Parathyroid adenoma (tissue), 2 donors: Measurements from ENCODE around the gene BBS9.

Experiments
- H2AFZ ChIP-seq: fragments of 300-600 bp; sonication (generic); one replicate; pipeline ENCODE4 v1.7.0; 2017; ENCODE audit warnings: antibody characterized with exemption, mild to moderate bottlenecking
- H3K27ac ChIP-seq: fragments of 300-600 bp; sonication (generic); one replicate; pipeline ENCODE4 v1.7.0; 2017
- H3K27me3 ChIP-seq: fragments of 300-600 bp; sonication (generic); one replicate; pipeline ENCODE4 v1.7.0; 2017; ENCODE audit warnings: low read length; ENCODE audit not compliant: control insufficient read depth, insufficient read depth
- H3K36me3 ChIP-seq: fragments of 300-600 bp; sonication (generic); one replicate; pipeline ENCODE4 v1.7.0; 2017; ENCODE audit warnings: low read length; ENCODE audit not compliant: control insufficient read depth, insufficient read depth
- H3K4me1 ChIP-seq: fragments of 300-600 bp; sonication (generic); one replicate; pipeline ENCODE4 v1.7.0; 2017; ENCODE audit warnings: control low read depth
- H3K4me2 ChIP-seq: fragments of 300-600 bp; sonication (generic); one replicate; pipeline ENCODE4 v1.7.0; 2017; ENCODE audit warnings: low read length
- H3K4me3 ChIP-seq: fragments of 300-600 bp; sonication (generic); one replicate; pipeline ENCODE4 v1.7.0; 2017; ENCODE audit warnings: low read depth, low read length
- H3K79me2 ChIP-seq: fragments of 300-600 bp; sonication (generic); one replicate; pipeline ENCODE4 v1.7.0; 2017; ENCODE audit warnings: control low read depth
- H3K9ac ChIP-seq: fragments of 300-600 bp; sonication (generic); one replicate; pipeline ENCODE4 v1.7.0; 2017; ENCODE audit warnings: mild to moderate bottlenecking
- H3K9me3 ChIP-seq: fragments of 300-600 bp; sonication (generic); one replicate; pipeline ENCODE4 v1.7.0; 2017; ENCODE audit warnings: low read length; ENCODE audit not compliant: control insufficient read depth
- TF ChIP-seq, protein P1 (sequence below): fragments of 300-600 bp; sonication (generic); IDR thresholded peaks from one replicate; pipeline ENCODE4 v1.7.0; 2017; ENCODE audit warnings: antibody characterized with exemption, mild to moderate bottlenecking
- donor health status: primary hyperparathyroidism.

The BBS9 gene

DNA sequence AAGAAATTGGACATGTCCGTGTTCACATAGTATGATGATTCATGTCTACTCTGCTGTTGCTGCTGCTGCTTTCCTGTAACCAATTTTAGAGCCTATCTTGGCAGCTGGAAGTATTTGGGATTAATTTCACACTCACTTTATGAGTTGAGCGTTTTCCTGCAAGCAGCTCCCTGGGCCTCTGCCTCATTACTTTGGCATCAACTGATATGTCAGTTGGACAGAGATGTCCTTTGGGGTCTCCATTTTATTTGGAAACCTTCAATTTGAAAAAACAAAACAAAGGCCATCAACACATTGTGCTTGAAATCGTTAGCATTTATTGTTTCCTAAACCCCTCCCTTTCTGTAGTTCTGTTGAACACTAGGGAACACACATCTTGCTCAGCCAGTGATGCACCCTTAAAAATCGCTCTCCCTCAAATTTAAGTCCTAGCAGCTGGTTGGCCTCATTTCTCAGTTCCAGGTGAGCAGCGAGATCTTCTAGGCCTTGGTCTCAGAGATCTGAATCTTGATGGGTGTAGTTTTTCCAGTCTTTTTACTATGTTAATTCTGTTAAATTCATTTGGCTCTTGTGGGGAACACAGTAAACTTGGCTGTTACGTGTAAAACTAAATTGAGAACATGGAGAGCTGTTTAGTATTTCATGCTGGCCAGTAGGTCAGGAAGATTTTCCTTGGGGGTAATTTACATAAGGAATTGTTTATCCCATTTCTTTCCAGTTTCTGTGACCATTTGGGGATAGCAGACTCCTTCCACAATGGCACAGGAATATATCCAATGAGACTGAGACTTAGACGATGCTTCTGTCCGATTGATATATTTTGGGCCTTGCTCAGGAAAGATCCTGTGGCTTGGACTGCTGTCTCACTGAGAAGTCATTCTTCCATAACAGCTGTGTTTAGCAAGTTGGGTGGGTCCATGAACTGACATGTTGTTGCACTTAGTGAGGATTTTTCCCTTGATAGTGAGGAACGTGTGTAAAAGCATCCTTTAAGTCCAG lies 371.6 kb downstream of the BBS9 start:
- Histone ChIP-seq H3K4me2 (no peak overlapping the region), H3K27ac (no peak overlapping the region), H3K9me3 (no peaks in the 10 kb centered on the region)

DNA sequence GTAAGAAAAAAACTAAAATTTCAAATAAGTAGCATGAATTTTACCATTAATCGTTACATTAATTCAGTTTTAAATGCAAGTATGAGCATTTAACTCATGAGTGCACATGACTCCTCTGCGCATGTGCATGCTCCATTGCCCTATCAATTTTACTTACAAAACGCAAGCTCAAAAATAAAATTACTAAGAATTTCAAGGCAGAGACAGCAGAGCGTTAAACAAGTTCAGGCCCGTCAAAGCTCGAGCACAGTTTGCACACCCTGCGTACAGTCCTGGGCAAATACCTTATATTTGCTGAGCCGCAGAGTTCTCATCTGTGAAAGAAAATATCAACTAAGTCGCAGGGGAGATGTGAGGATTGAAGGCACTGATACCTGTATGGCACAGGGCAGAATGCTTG lies 373.6 kb downstream of the BBS9 start:
- H3K36me3 ChIP-seq, result no peaks in the 10 kb centered on the region
- H3K79me2 ChIP-seq, result no peaks in the 10 kb centered on the region
- no peak overlapping the region for H3K9ac ChIP-seq
- H3K4me2 ChIP-seq, result no peak overlapping the region
- H3K27ac ChIP-seq, result no peak overlapping the region
- H2AFZ ChIP-seq, result no peak overlapping the region
- no peaks in the 10 kb centered on the region for H3K9me3 ChIP-seq
- no peaks in the 10 kb centered on the region for H3K27me3 ChIP-seq
- no peak overlapping the region for H3K4me3 ChIP-seq
- TF ChIP-seq, protein P1, sequence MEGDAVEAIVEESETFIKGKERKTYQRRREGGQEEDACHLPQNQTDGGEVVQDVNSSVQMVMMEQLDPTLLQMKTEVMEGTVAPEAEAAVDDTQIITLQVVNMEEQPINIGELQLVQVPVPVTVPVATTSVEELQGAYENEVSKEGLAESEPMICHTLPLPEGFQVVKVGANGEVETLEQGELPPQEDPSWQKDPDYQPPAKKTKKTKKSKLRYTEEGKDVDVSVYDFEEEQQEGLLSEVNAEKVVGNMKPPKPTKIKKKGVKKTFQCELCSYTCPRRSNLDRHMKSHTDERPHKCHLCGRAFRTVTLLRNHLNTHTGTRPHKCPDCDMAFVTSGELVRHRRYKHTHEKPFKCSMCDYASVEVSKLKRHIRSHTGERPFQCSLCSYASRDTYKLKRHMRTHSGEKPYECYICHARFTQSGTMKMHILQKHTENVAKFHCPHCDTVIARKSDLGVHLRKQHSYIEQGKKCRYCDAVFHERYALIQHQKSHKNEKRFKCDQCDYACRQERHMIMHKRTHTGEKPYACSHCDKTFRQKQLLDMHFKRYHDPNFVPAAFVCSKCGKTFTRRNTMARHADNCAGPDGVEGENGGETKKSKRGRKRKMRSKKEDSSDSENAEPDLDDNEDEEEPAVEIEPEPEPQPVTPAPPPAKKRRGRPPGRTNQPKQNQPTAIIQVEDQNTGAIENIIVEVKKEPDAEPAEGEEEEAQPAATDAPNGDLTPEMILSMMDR, result no peak
- no peaks in the 10 kb centered on the region for H3K4me1 ChIP-seq

More for the DNA sequence above, 371.6 kb downstream of the BBS9 start:
- Histone ChIP-seq H3K4me3 (no peak overlapping the region), H2AFZ (no peak overlapping the region), H3K4me1 (no peaks in the 10 kb centered on the region), H3K27me3 (no peaks in the 10 kb centered on the region), H3K79me2 (no peaks in the 10 kb centered on the region), H3K36me3 (no peaks in the 10 kb centered on the region), H3K9ac (no peak overlapping the region)
- TF ChIP-seq, protein P1, result no peak

DNA sequence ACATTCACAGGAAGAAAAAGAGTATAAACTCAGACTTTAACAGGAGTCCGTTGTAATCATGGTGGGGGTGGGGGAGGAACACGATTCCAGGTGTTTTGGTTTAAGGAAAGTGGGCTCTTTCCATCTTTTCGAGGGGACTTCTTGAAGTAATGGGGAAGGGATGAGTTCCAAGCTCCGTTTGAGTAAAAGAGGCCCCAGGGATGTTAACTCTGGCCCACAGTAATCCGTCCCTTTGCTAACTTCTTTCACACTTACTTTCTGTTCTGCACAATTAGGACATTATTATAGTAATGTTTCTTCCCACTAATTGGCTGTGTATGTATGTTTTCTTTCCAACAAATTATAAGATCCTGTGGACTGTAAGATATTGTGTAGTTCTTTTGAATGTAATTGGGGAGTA lies 374.4 kb downstream of the BBS9 start:
- Histone ChIP-seq H3K4me3 (no peak overlapping the region), H3K9me3 (no peaks in the 10 kb centered on the region), H3K36me3 (no peaks in the 10 kb centered on the region), H3K27ac (no peak overlapping the region), H3K9ac (no peak overlapping the region), H3K4me1 (no peaks in the 10 kb centered on the region), H3K4me2 (no peak overlapping the region), H3K27me3 (no peaks in the 10 kb centered on the region), H3K79me2 (no peaks in the 10 kb centered on the region), H2AFZ (no peak overlapping the region)
- TF ChIP-seq, protein P1, result no peak

DNA sequence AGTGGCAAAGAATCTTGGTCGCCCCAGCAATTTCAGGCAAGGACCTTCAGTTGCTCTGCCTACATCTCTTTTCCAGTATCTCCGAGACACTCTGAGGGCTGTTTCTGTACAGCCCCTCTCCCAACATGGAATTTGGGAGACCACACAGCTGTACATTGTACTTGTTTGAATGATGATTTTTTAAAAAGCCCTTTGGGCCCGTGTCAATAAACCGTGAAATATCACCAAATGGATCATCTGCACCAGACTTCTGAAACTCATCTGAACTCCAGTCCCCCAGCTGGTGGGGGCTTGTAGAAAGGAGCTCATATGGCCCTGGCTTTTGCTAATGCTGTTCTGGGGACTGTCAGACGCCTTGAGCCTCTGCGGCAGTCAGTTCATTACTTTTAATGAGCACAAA lies 374.9 kb downstream of the BBS9 start:
- Histone ChIP-seq H3K9me3 (no peaks in the 10 kb centered on the region), H3K27ac (no peak overlapping the region), H2AFZ (no peak overlapping the region), H3K79me2 (no peaks in the 10 kb centered on the region), H3K4me3 (no peak overlapping the region), H3K4me2 (no peak overlapping the region), H3K27me3 (no peaks in the 10 kb centered on the region), H3K9ac (no peak overlapping the region), H3K36me3 (no peaks in the 10 kb centered on the region), H3K4me1 (no peaks in the 10 kb centered on the region)
- TF ChIP-seq, protein P1, result no peak
